ENCODE results near the gene MEOX1.

The MEOX1 gene

DNA sequence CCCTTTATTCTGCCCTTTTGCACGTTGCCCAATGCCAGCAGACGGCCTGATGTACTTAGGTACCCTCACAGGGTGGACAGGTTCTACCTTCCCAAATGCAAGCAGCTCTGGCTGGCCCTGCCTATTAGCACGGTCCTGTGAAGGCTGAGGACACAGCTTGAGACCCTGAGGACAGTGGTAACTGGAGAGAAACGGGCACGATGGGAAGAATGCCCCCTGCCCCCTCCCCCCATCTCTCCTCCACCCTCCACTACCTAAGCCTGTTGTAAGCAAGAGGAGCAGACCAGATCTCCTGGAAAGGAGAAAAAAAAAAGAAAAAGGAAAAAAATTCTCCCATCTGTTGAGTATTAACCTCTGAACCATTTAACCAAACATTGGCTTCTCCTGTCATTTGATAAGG, 34.1 kb downstream of the MEOX1 start:
- Histone ChIP-seq H3K4me1 (ENCODE audit: insufficient read depth, low read length, severe bottlenecking) (no peaks in the 10 kb centered on the region), H4K20me1 (ENCODE audit: insufficient read depth, low read length) (no peaks in the 10 kb centered on the region), H3F3A (ENCODE audit: insufficient read depth, low read length) (no peaks in the 10 kb centered on the region), H3K27me3 (ENCODE audit: insufficient read depth, low read length) (no peaks in the 10 kb centered on the region), H3K79me2 (ENCODE audit: insufficient read depth, low read length) (no peaks in the 10 kb centered on the region), H3K4me3 (ENCODE audit: low read depth, low read length, poor library complexity, severe bottlenecking) (no peak overlapping the region), H3K4me2 (ENCODE audit: low read length) (no peak overlapping the region), H3K9me3 (ENCODE audit: low read length) (no peaks in the 10 kb centered on the region), H3K27ac (ENCODE audit: low read depth, low read length, poor library complexity, severe bottlenecking) (no peak overlapping the region), H3K9ac (ENCODE audit: low read length) (no peak overlapping the region), H3K9me2 (ENCODE audit: low read depth, low read length) (no peaks in the 10 kb centered on the region), H3K36me3 (ENCODE audit: insufficient read depth, low read length) (no peaks in the 10 kb centered on the region), H2AFZ (ENCODE audit: low read length) (no peak overlapping the region)
- TF ChIP-seq EZH2 (IDR thresholded peaks at IDR 0.05; ENCODE audit: borderline replicate concordance, low read length) (no peak), CTCF (IDR thresholded peaks at IDR 0.05; ENCODE audit: low read length) (no peak)

GRCh38 chr17:43626023-43626422, 35.7 kb downstream of the MEOX1 start:
- no peak overlapping the region for H3K27ac ChIP-seq (ENCODE audit: low read depth, low read length, poor library complexity, severe bottlenecking)
- no peak overlapping the region for H2AFZ ChIP-seq (ENCODE audit: low read length)
- no peak overlapping the region for H3K4me2 ChIP-seq (ENCODE audit: low read length)
- H3K27me3 ChIP-seq (ENCODE audit: insufficient read depth, low read length) = no peaks in the 10 kb centered on the region
- H3K9me2 ChIP-seq (ENCODE audit: low read depth, low read length) = no peaks in the 10 kb centered on the region
- H3K4me1 ChIP-seq (ENCODE audit: insufficient read depth, low read length, severe bottlenecking) = no peaks in the 10 kb centered on the region
- H4K20me1 ChIP-seq (ENCODE audit: insufficient read depth, low read length) = no peaks in the 10 kb centered on the region
- no peaks in the 10 kb centered on the region for H3K79me2 ChIP-seq (ENCODE audit: insufficient read depth, low read length)
- no peak overlapping the region for H3K4me3 ChIP-seq (ENCODE audit: low read depth, low read length, poor library complexity, severe bottlenecking)
- H3K36me3 ChIP-seq (ENCODE audit: insufficient read depth, low read length) = no peaks in the 10 kb centered on the region
- no peak for TF ChIP-seq CTCF (IDR thresholded peaks at IDR 0.05; ENCODE audit: low read length)
- no peak for TF ChIP-seq EZH2 (IDR thresholded peaks at IDR 0.05; ENCODE audit: borderline replicate concordance, low read length)
- no peak overlapping the region for H3K9ac ChIP-seq (ENCODE audit: low read length)
- no peaks in the 10 kb centered on the region for H3K9me3 ChIP-seq (ENCODE audit: low read length)
- no peaks in the 10 kb centered on the region for H3F3A ChIP-seq (ENCODE audit: insufficient read depth, low read length)

- Histone ChIP-seq H3K9ac (ENCODE audit: low read length) (no peak overlapping the region), H3K4me2 (ENCODE audit: low read length) (no peak overlapping the region), H2AFZ (ENCODE audit: low read length) (no peak overlapping the region), H3K4me3 (ENCODE audit: low read depth, low read length, poor library complexity, severe bottlenecking) (no peak overlapping the region), H3K36me3 (ENCODE audit: insufficient read depth, low read length) (no peaks in the 10 kb centered on the region), H3K9me2 (ENCODE audit: low read depth, low read length) (no peaks in the 10 kb centered on the region), H3K79me2 (ENCODE audit: insufficient read depth, low read length) (no peaks in the 10 kb centered on the region), H3K9me3 (ENCODE audit: low read length) (no peaks in the 10 kb centered on the region), H3K27ac (ENCODE audit: low read depth, low read length, poor library complexity, severe bottlenecking) (no peak overlapping the region), H3F3A (ENCODE audit: insufficient read depth, low read length) (no peaks in the 10 kb centered on the region), H3K4me1 (ENCODE audit: insufficient read depth, low read length, severe bottlenecking) (no peaks in the 10 kb centered on the region), H4K20me1 (ENCODE audit: insufficient read depth, low read length) (no peaks in the 10 kb centered on the region), H3K27me3 (ENCODE audit: insufficient read depth, low read length) (no peaks in the 10 kb centered on the region)
- no peak for TF ChIP-seq EZH2 (IDR thresholded peaks at IDR 0.05; ENCODE audit: borderline replicate concordance, low read length)
- no peak for TF ChIP-seq CTCF (IDR thresholded peaks at IDR 0.05; ENCODE audit: low read length)
These were observed 36.1 kb downstream of the MEOX1 start for GRCh38 chr17:43625606-43626005.

All from OCI-LY1 (cell line).